K562 treated with DMSO at 1 percent for 12 hours (cell line): Measurements from ENCODE around the gene NANOG. TPM values are rescaled to one million over a fixed set of nuclear protein-coding genes. Genes with fewer than 3 reads are reported as not detected.

ENCODE experiments used
- total RNA-seq: library from RNA; unstranded; fragments of 300-600 nt; gene quantifications from 2 replicates; pipeline ENCODE4 v1.2.3, GENCODE V29; 2022; ENCODE audit not compliant: insufficient read depth

Gene NANOG
- not detected in 2 replicates for total RNA-seq

GRCh38 chr12:7788884-7789528 is at the start of gene NANOG:
NANOG (plus strand) TSS chr12:7789402; CDS start chr12:7789615, 213 bp downstream.

GRCh38 chr12:7747246-7747645 is 42.0 kb upstream of the NANOG start, which contains the start of gene CLEC4C:
CLEC4C (minus strand) TSS chr12:7747375; CDS start chr12:7747348, 27 bp downstream.

Other genes with a start within 250 kb of the NANOG start
- not detected in 2 replicates for gene APOBEC1, start 123.5 kb upstream of the NANOG start, total RNA-seq
- not detected in 2 replicates for gene GDF3, start 93.6 kb upstream of the NANOG start, total RNA-seq
- not detected in 2 replicates for gene DPPA3, start 78.0 kb upstream of the NANOG start, total RNA-seq
- not detected in 2 replicates for gene CLEC4C, start 42.0 kb upstream of the NANOG start, total RNA-seq
- not detected in 2 replicates for gene NANOGNB, start 24.2 kb upstream of the NANOG start, total RNA-seq
- gene SLC2A14, start 83.5 kb downstream of the NANOG start, total RNA-seq, result 0.52 TPM in 1 of 2 replicates, not detected in the other
- 48.6 and 88.3 TPM in 2 replicates for gene SLC2A3, start 146.8 kb downstream of the NANOG start, total RNA-seq
- 1.7 and 8.2 TPM in 2 replicates for gene FOXJ2, start 243.3 kb downstream of the NANOG start, total RNA-seq